ENCODE data around the gene VTN.

DNA sequence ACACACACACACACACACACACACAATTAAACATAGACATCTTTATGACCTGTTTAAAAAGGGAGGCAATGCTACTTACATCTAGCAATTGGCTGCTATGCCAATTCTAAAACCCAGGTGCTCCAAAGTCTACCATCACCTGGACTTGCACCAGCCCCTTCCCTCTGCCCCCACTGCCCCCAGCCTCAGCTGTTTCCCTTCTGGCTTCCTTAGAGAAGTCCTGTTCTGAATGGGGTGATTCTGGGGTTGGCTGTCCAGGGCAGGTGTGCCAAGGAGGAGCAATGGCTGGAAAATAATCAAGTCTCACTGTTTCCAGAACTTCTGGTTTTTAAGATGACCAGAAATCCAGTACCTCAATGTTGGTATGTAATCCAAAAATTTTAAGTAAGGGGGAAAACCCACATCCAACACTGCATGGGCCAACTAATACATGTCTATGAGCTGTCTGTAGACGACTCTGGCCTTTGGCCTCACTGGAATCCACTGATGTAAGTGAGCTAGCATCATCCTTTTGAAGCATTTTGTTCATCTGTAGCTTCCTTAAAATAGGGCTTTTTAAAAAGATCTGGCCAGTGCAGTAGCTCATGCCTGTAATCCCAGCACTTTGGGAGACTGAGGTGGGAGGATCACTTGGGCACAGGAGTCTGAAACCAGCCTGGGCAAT, 36.9 kb downstream of the VTN start:
- no peak for TF ChIP-seq POLR2A (IDR thresholded peaks at IDR 0.05)
- no peak for TF ChIP-seq CTCF (IDR thresholded peaks at IDR 0.05)

Measured in thyroid gland (tissue), 4 donors.